Liver (tissue), 9 donors: Measurements from ENCODE around the gene ARPC1A. TPM values are rescaled to one million over a fixed set of nuclear protein-coding genes. Genes with fewer than 3 reads are reported as not detected.
A peak's percentile ranks its signal among the peaks of the same experiment; 100 is the strongest.

Source experiments
- DNase-seq: peaks from one replicate; pipeline ENCODE4 v3.0.0-alpha.2; 2017; ENCODE audit warnings: low spot score
- H3K27ac ChIP-seq, 2 donors: one replicate each; pipeline ENCODE4 v1.7.0; 2013; ENCODE audit warnings: inconsistent platforms in 2 of 2, low read length in 2 of 2, control low read depth in 1 of 2, low read depth in 1 of 2, mild to moderate bottlenecking in 1 of 2
- H3K27me3 ChIP-seq, 4 donors: one replicate each; pipeline versions ENCODE4 v1.6.1 to v1.7.0; 2013; ENCODE audit warnings: low read length in 3 of 4, inconsistent platforms in 1 of 4, mild to moderate bottlenecking in 1 of 4, moderate library complexity in 1 of 4; ENCODE audit not compliant: control insufficient read depth in 4 of 4, insufficient read depth in 4 of 4
- H3K36me3 ChIP-seq, 4 donors: one replicate each; pipeline versions ENCODE4 v1.6.1 to v1.7.0; 2013; ENCODE audit warnings: low read length in 3 of 4, mild to moderate bottlenecking in 3 of 4, low read depth in 1 of 4, moderate library complexity in 1 of 4; ENCODE audit not compliant: control insufficient read depth in 4 of 4, insufficient read depth in 3 of 4
- H3K4me1 ChIP-seq, 4 donors: one replicate each; pipeline versions ENCODE4 v1.6.1 to v1.7.0; 2013; ENCODE audit warnings: low read length in 3 of 4, mild to moderate bottlenecking in 3 of 4, moderate library complexity in 1 of 4; ENCODE audit not compliant: control insufficient read depth in 4 of 4, insufficient read depth in 4 of 4
- H3K4me3 ChIP-seq, 3 donors: one replicate each; pipeline versions ENCODE4 v1.6.1 to v1.7.0; 2013; ENCODE audit warnings: low read length in 3 of 3, control low read depth in 1 of 3, low read depth in 1 of 3, mild to moderate bottlenecking in 1 of 3
- H3K9ac ChIP-seq, 2 donors: one replicate each; pipeline ENCODE4 v1.7.0; 2013; ENCODE audit warnings: low read length in 2 of 2, mild to moderate bottlenecking in 2 of 2, moderate library complexity in 2 of 2, control low read depth in 1 of 2, low read depth in 1 of 2
- H3K9me3 ChIP-seq, 4 donors: one replicate each; pipeline versions ENCODE4 v1.6.1 to v1.7.0; 2013; ENCODE audit warnings: low read length in 3 of 4; ENCODE audit not compliant: control insufficient read depth in 4 of 4
- ATF3 ChIP-seq: IDR thresholded peaks from 2 replicates; pipeline ENCODE4 v1.6.1; 2016; ENCODE audit warnings: antibody characterized with exemption
- CTCF ChIP-seq: fragments of 150-350 bp; IDR thresholded peaks from 2 replicates; pipeline ENCODE4 v1.5.1; 2017; ENCODE audit warnings: improper control_type of control experiment, low read depth, low read length; ENCODE audit not compliant: missing input control
- EGR1 ChIP-seq, 2 donors: IDR thresholded peaks; 2 replicates each; pipeline ENCODE4 v1.6.1; 2016 to 2018; ENCODE audit warnings: antibody characterized with exemption in 2 of 2, low read depth in 2 of 2
- FOXA1 ChIP-seq: IDR thresholded peaks from 2 replicates; pipeline ENCODE4 v1.6.1; 2016; ENCODE audit warnings: antibody characterized with exemption
- FOXA2 ChIP-seq: IDR thresholded peaks from 2 replicates; pipeline ENCODE4 v1.6.1; 2016; ENCODE audit warnings: antibody characterized with exemption
- GABPA ChIP-seq, 2 donors: IDR thresholded peaks in 1 of 2; conservative IDR thresholded peaks in 1 of 2; 2 replicates each; pipeline ENCODE4 v1.6.1; 2016; ENCODE audit warnings: antibody characterized with exemption in 2 of 2, mild to moderate bottlenecking in 1 of 2, moderate library complexity in 1 of 2
- HNF4A ChIP-seq, 2 donors: conservative IDR thresholded peaks; 2 replicates each; pipeline ENCODE4 v1.6.1; 2016; ENCODE audit warnings: antibody characterized with exemption in 2 of 2, mild to moderate bottlenecking in 2 of 2
- HNF4G ChIP-seq: IDR thresholded peaks from 2 replicates; pipeline ENCODE4 v1.6.1; 2016; ENCODE audit warnings: antibody characterized with exemption
- JUND ChIP-seq, 2 donors: IDR thresholded peaks; 2 replicates each; pipeline ENCODE4 v1.6.1; 2016; ENCODE audit warnings: antibody characterized with exemption in 2 of 2
- NR2F2 ChIP-seq: IDR thresholded peaks from 2 replicates; pipeline ENCODE4 v1.6.1; 2016; ENCODE audit warnings: antibody characterized with exemption
- RAD21 ChIP-seq, 2 donors: IDR thresholded peaks; 2 replicates each; pipeline ENCODE4 v1.6.1; 2016; ENCODE audit warnings: antibody characterized with exemption in 2 of 2, mild to moderate bottlenecking in 2 of 2
- RXRA ChIP-seq, 2 donors: IDR thresholded peaks; 2 replicates each; pipeline ENCODE4 v1.6.1; 2017 to 2018; ENCODE audit warnings: antibody characterized with exemption in 2 of 2, mild to moderate bottlenecking in 1 of 2
- SP1 ChIP-seq: IDR thresholded peaks from 2 replicates; pipeline ENCODE4 v1.6.1; 2018; ENCODE audit warnings: antibody characterized with exemption, mild to moderate bottlenecking
- TAF1 ChIP-seq: conservative IDR thresholded peaks from 2 replicates; pipeline ENCODE4 v1.6.1; 2016; ENCODE audit warnings: antibody characterized with exemption, mild to moderate bottlenecking
- YY1 ChIP-seq: IDR thresholded peaks from 2 replicates; pipeline ENCODE4 v1.6.1; 2016; ENCODE audit warnings: antibody characterized with exemption, mild to moderate bottlenecking
- ZBTB33 ChIP-seq: IDR thresholded peaks from 2 replicates; pipeline ENCODE4 v1.6.1; 2016; ENCODE audit warnings: antibody characterized with exemption
- WGBS: extraction: QIAGEN DNeasy Blood & Tissue Kit; methylation state at CpG from one replicate; pipeline ENCODE4 v1.1.7; 2013; 5-methylcytosine and 5-hydroxymethylcytosine counted together
- polyA plus RNA-seq, 2 donors: library from polyadenylated mRNA; stranded (reverse) in 1 of 2; unstranded in 1 of 2; fragments of 200-250 nt in 1 of 2; fragments of >200 nt in 1 of 2; fragmentation: Nextera tagmentation in 1 of 2; extraction: Ambion mirVana in 1 of 2; gene quantifications; one replicate each; pipeline versions ENCODE4 v1.2.1 to v1.2.3, GENCODE V29; 2013 to 2015
- total RNA-seq, 2 donors: library from RNA; depleted of rRNA; stranded (reverse); fragments of >200 nt; gene quantifications; one replicate each; pipeline ENCODE4 v1.2.3, GENCODE V29; 2014
- TF ChIP-seq, protein P1 (sequence below): IDR thresholded peaks from 2 replicates; pipeline ENCODE4 v1.6.1; 2016; ENCODE audit warnings: antibody characterized with exemption
- TF ChIP-seq, protein P2 (sequence below): IDR thresholded peaks from 2 replicates; pipeline ENCODE4 v1.6.1; 2016; ENCODE audit warnings: antibody characterized with exemption, mild to moderate bottlenecking
- donor health status: healthy.
- donor health status: healthy.
- donor health status: healthy.
- donor health status: healthy.
- donor health status: healthy.

ARPC1A gene
- total and polyA plus RNA-seq, 4 donors, result 46.7 to 84.0 (median 60.8) TPM

GRCh38 chr7:99312316-99313203 is 13.1 kb upstream of the ARPC1A start:
- WGBS, result 40% methylated on average over 16 of the region's 16 CpGs
- Histone ChIP-seq H3K27me3 (no peaks in the 10 kb centered on the region), H3K27ac (no peak overlapping the region), H3K9me3 (peaks cover 0 to 4% (median 0%) of the 10 kb centered on the region in 4 donors), H3K4me3 (no peak overlapping the region), H3K9ac (peak overlapping the region in 1 of 2 donors; percentile 14), H3K36me3 (no peaks in the 10 kb centered on the region), H3K4me1 (peaks cover 0 to 5% (median 2%) of the 10 kb centered on the region in 4 donors)
- DNase-seq, result peak; percentile 82
- TF ChIP-seq ATF3 (no peak), FOXA2 (no peak), RAD21 (IDR thresholded peaks at IDR 0.05) (peak; percentile 94 to 95), EGR1 (IDR thresholded peaks at IDR 0.05; ENCODE audit: low read depth in 2 of 2) (no peak), NR2F2 (no peak), HNF4G (no peak), ZBTB33 (no peak), FOXA1 (no peak), YY1 (no peak), SP1 (no peak), GABPA (IDR thresholded peaks at IDR 0.05 in 1 of 2, conservative IDR thresholded peaks at IDR 0.05 in 1 of 2) (no peak), TAF1 (no peak), CTCF (peak; percentile 92), RXRA (IDR thresholded peaks at IDR 0.05) (no peak), HNF4A (conservative IDR thresholded peaks at IDR 0.05) (peak; percentile 13 to 32), JUND (IDR thresholded peaks at IDR 0.05) (no peak)
- TF ChIP-seq, protein P1, sequence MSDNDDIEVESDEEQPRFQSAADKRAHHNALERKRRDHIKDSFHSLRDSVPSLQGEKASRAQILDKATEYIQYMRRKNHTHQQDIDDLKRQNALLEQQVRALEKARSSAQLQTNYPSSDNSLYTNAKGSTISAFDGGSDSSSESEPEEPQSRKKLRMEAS, result no peak
- TF ChIP-seq, protein P2, sequence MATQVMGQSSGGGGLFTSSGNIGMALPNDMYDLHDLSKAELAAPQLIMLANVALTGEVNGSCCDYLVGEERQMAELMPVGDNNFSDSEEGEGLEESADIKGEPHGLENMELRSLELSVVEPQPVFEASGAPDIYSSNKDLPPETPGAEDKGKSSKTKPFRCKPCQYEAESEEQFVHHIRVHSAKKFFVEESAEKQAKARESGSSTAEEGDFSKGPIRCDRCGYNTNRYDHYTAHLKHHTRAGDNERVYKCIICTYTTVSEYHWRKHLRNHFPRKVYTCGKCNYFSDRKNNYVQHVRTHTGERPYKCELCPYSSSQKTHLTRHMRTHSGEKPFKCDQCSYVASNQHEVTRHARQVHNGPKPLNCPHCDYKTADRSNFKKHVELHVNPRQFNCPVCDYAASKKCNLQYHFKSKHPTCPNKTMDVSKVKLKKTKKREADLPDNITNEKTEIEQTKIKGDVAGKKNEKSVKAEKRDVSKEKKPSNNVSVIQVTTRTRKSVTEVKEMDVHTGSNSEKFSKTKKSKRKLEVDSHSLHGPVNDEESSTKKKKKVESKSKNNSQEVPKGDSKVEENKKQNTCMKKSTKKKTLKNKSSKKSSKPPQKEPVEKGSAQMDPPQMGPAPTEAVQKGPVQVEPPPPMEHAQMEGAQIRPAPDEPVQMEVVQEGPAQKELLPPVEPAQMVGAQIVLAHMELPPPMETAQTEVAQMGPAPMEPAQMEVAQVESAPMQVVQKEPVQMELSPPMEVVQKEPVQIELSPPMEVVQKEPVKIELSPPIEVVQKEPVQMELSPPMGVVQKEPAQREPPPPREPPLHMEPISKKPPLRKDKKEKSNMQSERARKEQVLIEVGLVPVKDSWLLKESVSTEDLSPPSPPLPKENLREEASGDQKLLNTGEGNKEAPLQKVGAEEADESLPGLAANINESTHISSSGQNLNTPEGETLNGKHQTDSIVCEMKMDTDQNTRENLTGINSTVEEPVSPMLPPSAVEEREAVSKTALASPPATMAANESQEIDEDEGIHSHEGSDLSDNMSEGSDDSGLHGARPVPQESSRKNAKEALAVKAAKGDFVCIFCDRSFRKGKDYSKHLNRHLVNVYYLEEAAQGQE, result no peak
